ENCODE measurements around the gene RALB.

- TF ChIP-seq GATA3 (IDR thresholded peaks at IDR 0.05; ENCODE audit: low read depth, low read length) (no peak), GATA2 (IDR thresholded peaks at IDR 0.05; ENCODE audit: low read depth, low read length) (no peak)
Measured at GRCh38 chr2:120230515-120231471, 21.9 kb upstream of the RALB start.

Measured in SH-SY5Y (cell line).